GM18520 (cell line): ENCODE measurements around the gene SPON1.
"Not testable (repeated sequence)": the region's sequence is repeated elsewhere in the genome, so short reads cannot be mapped to it uniquely, and the experiment has no call there.

Experiments
- ATAC-seq: cut with Tn5 transposase; IDR thresholded peaks from one replicate; pipeline ENCODE4 v1.9.1; 2021; ENCODE audit not compliant: unreplicated experiment

The SPON1 gene

GRCh38 chr11:14114269-14114668 lies 151.7 kb downstream of the SPON1 start:
- ATAC-seq: no peak

- ATAC-seq: no peak
These were observed 152.3 kb downstream of the SPON1 start for GRCh38 chr11:14114786-14115185.

- ATAC-seq: no peak
These were observed 155.1 kb downstream of the SPON1 start for GRCh38 chr11:14117632-14118031.

GRCh38 chr11:14118072-14118471 lies 155.5 kb downstream of the SPON1 start:
- no peak for ATAC-seq

- ATAC-seq: no peak
These were observed 156.8 kb downstream of the SPON1 start for GRCh38 chr11:14119357-14119756.

GRCh38 chr11:14124350-14124749 lies 161.8 kb downstream of the SPON1 start:
- no peak for ATAC-seq

- no peak for ATAC-seq
These were observed 162.4 kb downstream of the SPON1 start for GRCh38 chr11:14124886-14125285.

GRCh38 chr11:14125529-14125928 lies 163.0 kb downstream of the SPON1 start:
- ATAC-seq: no peak

- no peak for ATAC-seq
These were observed 165.2 kb downstream of the SPON1 start for GRCh38 chr11:14127679-14128078.

- no peak for ATAC-seq
These were observed 169.8 kb downstream of the SPON1 start for GRCh38 chr11:14132312-14132711.

GRCh38 chr11:14133381-14133780 lies 170.9 kb downstream of the SPON1 start:
- no peak for ATAC-seq

GRCh38 chr11:14136561-14136960 lies 174.0 kb downstream of the SPON1 start:
- ATAC-seq: no peak

- no peak for ATAC-seq
These were observed 174.8 kb downstream of the SPON1 start for GRCh38 chr11:14137284-14137683.

GRCh38 chr11:14140991-14141390 lies 178.5 kb downstream of the SPON1 start:
- no peak for ATAC-seq

GRCh38 chr11:14141676-14142075 lies 179.2 kb downstream of the SPON1 start:
- no peak for ATAC-seq

- no peak for ATAC-seq
These were observed 182.4 kb downstream of the SPON1 start for GRCh38 chr11:14144934-14145333.

GRCh38 chr11:14148653-14149273 lies 186.2 kb downstream of the SPON1 start:
- no peak for ATAC-seq

GRCh38 chr11:14149683-14150082 lies 187.2 kb downstream of the SPON1 start:
- no peak for ATAC-seq

GRCh38 chr11:14150878-14151277 lies 188.4 kb downstream of the SPON1 start:
- ATAC-seq: no peak

- ATAC-seq: not testable (repeated sequence)
These were observed 191.6 kb downstream of the SPON1 start for GRCh38 chr11:14154103-14154502.

- ATAC-seq: no peak
These were observed 195.9 kb downstream of the SPON1 start for GRCh38 chr11:14158393-14158792.

- no peak for ATAC-seq
These were observed 201.1 kb downstream of the SPON1 start for GRCh38 chr11:14163576-14163975.

GRCh38 chr11:14173679-14174078 lies 211.2 kb downstream of the SPON1 start:
- ATAC-seq: not testable (repeated sequence)
